NCI-H460 (cell line): Measurements from ENCODE around the gene TTC28. TPM values are rescaled to one million over a fixed set of nuclear protein-coding genes. Genes with fewer than 3 reads are reported as not detected.
"Not testable (repeated sequence)": the region's sequence is repeated elsewhere in the genome, so short reads cannot be mapped to it uniquely, and the experiment has no call there.

Experiments used
- DNase-seq: peaks from one replicate; pipeline ENCODE4 v3.0.0-alpha.2; 2016; ENCODE audit warnings: low read depth; ENCODE audit errors: extremely low read depth
- total RNA-seq: library from RNA; depleted of rRNA; stranded (reverse); fragments of >200 nt; shearing (Covaris generic); gene quantifications from 2 replicates; pipeline ENCODE4 v1.2.3, GENCODE V29; 2014

TTC28 gene
- total RNA-seq, 1 experiment from 2014 or later: 6.6 TPM

DNA sequence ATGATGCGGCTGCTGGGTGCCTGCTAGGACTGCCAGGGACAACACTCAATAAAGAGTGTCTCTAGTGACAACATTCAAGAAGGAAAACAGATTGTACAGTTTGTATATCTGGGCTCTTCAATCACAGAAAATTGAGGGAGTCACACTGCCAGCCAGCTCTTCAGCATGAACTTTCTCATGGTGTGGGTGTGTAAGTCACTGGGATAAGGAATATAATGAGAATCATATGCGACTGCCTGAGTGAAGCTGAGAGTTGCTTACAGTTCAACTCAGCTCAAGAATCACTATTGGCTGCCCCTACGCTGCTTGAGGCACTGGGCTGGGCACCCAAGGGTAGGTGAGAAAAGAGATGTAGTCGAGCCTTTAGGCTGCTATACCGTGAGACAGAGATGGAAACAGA lies 432.5 kb downstream of the TTC28 start:
- DNase-seq: no peak

DNA sequence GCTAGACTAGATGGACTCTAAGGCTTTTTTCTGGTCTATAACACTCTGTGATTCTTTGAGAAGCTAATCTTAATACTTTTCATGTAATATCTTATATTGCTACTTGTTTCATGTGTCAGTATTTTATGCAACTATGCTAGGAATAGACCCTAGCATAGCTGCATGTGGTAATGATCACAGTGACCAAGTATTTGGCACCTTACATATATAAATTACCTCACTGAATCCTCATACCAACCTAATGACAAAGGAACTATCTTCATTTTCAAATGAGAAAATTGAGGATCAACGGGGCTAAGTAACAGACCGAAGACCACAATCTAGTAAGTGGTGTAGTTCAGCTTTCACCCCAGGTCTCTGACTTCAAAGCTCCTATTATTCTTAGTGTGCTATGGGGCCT lies 433.2 kb downstream of the TTC28 start:
- DNase-seq: no peak

- no peak for DNase-seq
Measured at GRCh38 chr22:28245579-28246224, 433.9 kb downstream of the TTC28 start.

DNA sequence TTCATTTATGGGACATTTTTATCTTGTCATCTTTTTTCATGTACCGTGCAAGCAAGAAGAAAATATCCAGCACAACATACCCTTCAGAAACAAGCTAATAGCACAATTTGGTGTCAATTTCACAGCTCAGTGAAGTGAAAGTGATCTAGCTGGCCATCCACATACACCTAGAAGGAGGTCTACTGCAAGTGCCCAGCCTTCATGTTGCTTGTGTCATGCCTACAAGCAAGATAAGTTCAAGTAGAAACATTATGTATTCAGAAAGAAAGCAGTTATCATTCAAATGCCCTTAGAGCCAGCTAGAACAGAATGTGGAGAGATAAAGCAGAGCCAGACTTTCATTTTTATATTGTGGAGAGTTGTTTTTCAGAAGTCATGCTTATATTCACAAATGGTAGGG lies 434.9 kb downstream of the TTC28 start:
- no peak for DNase-seq

- DNase-seq: no peak
Measured at GRCh38 chr22:28243539-28243938, 436.1 kb downstream of the TTC28 start.

DNA sequence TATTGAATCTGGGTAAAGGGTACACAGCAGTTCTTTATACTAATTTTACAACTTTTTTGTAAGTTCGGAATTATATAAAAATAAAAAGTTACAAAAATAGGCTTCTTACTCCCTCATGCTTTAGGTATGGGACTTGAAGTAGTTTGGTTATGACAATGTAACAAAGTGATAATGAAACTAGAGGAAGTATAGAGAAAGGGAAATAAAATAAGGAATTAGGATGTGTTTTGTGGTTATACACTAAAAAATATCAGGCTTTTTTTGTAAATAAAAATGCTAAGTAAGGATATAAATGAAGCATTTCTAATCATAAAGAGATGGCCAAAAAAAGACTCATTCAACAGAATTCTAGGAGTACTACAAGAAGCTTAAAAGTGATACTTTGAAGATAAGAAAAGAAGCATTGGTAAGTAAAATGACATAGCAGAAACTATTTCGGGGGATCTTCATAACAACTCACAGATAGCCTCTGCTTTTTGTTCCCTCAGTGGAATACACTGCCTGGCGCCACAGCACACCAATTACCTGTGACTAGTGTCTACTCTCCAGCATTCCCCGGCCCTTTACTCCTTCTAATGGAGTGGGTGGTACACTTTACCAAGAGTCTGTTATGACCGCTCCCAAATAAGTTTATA lies 437.9 kb downstream of the TTC28 start:
- DNase-seq: no peak

- no peak for DNase-seq
Measured at GRCh38 chr22:28239941-28240340, 439.7 kb downstream of the TTC28 start.

DNA sequence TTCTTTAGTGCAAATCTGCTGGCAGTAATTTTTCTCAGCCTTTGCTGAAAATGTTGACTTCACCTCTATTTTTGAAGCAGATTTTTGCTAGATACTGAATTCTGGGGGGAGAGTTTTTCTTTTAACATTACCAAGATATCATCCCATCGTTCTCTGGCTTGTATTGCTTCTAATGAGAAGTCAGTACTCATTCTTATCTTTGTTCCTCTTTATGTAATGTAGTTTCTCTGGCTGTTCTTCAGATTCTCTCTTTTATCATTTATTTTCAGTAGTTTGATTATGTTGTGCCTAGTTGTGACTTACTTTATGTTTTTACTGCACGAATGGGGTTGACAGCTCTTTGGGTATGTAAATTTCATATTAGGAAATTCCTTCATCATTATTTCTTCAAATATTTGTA lies 441.9 kb downstream of the TTC28 start:
- no peak for DNase-seq

- DNase-seq: no peak
Measured at GRCh38 chr22:28237112-28237511, 442.5 kb downstream of the TTC28 start.

DNA sequence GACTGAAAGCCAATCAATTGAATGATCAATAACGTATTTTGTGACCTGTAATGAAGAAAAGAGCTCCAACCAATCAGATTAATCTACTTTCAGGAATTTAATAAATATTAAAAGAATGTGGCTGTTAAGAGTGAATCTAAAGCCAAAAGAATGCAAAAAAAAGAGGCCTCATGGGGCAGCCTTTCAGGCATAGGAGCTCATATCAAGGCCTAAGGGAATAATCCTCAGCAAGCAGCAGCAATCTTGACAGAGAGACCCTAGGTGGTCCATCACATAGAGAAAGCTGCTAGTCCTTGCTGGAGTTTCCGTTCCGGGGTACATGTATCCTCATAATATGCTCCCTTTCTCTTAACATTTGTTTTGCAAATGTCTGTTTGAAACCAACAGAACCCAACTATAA lies 447.4 kb downstream of the TTC28 start:
- no peak for DNase-seq

DNA sequence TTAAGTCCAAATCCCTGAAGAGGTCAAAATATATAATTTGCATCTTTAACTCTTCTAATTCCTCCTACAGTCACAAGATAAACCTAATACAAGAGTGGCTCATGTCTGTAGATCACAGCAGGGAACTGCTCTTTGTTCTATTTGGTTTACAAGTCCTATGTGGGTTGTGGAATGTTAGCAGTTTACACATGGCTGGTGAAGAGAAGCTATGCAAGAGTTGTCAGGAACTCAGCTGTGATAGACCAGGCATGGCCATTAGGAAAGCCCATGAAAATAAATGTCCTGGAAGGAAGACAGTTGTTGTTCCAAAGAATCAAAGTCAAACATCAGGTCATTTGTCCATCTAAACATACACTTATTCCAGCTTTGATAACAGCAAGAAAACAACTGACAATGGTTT lies 448.2 kb downstream of the TTC28 start:
- DNase-seq: no peak

DNA sequence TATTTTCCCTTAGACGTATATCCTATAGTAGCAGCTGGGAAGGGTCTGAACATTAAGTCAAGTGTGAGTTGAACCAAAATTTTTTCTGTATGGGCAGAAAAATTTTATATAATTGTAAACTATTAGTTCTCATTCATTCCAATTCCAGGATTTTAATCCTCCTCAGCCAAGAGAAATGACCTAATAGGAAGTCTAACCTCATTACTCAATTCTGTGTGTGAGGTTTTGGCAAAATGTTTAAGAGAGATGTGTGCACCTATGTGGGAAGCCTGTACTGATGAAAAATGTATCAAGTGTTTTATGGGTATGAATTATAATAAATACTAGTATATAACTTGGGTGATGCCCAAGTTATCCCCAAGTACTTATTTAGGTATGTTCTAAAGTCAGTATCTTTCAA lies 449.0 kb downstream of the TTC28 start:
- no peak for DNase-seq

GRCh38 chr22:28229566-28230485 lies 449.8 kb downstream of the TTC28 start:
- no peak for DNase-seq

DNA sequence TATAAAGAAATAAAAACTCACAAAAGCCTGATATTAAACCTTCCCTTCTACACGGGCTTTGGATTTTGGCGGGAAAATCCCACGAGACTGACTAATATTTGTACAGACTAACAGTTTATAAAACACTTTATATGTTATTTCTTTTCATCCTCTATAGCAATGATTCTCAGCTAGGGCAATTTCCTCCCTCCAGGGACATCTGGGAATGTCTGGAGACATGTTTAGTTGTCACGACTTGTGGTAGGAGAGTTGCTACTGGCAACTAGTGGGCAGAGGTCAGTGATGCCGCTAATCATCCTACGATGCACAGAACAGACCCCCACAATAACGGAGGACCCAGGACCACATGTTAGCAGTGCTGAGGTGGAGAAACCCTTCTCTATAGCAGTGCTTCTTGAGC lies 455.8 kb downstream of the TTC28 start:
- no peak for DNase-seq

DNA sequence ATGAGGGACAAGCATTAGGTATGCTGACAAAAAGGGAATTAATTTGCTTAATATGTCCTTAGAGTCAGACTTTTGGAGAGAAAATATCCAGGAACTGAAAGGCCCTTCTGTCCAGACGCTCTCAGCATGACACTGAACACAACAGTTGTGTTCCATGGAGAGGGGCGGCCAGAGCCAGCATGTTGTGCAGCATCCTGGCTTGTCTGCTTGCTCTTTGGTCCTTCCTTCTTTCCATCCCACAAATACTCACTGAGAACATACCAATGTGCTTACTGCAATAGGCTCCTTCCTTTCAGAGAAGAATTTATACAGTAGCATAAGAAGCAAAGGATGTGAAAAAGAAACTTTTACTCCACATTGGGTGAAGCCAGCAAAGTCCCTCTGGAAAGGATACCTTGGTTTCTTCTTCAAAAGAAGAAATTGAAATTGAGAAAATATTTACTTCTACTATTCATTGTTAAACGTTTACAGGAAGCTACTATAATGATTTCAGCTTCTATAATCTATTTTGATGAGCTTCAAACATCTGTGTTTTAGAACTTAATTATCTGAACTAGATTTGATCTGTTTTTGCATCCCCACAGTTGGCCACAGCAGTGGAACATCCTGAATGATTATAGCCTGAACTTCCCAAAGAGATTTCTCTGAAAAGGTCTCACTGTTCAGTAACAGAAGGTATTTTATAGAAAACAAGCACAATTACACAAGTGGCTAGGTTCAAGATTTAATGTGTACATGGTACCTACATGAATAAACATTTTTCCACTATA lies 456.5 kb downstream of the TTC28 start:
- DNase-seq: no peak

DNA sequence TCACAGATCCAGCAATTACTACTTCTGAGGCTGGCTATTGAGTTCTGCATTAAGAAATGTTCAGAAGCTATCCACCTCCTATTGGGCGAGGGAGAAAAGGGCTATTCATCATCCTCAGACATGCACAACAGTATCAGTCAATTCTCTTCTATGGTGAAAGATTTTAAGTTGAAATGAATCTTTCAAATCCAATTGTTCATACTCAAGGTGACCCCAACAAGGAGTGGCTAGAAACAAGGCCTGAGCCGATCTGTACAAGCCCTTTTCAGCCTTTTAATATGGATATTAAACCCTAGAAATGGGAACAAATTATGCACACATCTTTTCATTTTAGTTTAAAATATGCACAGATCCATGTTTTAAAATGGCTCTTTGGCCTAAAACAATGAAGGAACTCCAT lies 457.1 kb downstream of the TTC28 start:
- DNase-seq: no peak

GRCh38 chr22:28222052-28222451 lies 457.6 kb downstream of the TTC28 start:
- DNase-seq: no peak

DNA sequence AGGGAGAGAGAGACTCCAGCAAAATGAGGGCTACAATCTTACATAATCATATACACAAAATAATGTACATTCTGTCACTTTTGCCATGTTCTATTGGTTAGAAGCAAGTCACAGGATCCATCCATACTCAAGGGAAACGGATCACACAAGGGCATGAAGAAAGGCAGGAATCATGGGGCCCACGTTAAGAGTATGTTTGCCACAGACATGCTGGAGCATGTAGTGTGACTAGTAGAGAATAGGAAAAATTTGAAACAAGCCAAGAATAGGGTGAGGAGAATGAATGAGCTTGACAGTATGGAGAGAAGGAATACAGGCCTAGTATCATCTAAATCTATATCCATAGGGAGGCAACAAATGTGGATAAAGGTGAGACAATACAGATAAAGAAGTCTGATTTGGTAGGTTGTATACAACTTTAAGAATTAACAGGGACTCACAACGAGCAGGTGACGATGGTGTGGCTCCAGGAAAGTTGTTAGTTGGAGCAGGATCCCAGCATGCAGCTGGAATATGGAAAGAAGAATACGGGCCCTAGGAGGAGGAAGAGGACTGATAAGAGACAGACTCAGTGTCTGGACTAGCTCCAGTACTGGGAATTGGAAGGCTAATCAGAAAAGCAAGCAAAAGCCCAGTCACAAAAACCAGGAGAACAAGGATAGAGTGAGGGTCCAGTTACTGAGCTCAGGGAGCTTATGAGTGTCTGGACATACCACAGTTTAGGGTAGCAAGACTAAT lies 458.8 kb downstream of the TTC28 start:
- no peak for DNase-seq

DNA sequence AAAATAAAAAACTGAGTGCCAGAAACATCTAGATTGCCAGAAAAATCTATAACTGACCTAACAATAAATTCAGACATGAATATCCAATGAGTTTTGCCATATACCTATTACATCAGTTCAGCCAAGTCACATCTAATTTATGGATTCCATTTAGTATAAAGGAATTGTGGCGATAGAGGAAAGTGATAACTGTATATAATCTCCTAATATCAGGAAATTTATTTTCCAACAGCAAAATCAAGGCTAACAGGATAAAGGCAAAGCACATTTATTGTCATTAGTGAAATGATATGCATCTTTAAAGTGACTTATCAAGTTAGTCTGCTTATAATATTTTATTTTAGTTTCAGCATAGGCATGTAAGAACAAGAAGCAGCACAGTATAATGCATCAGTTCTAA lies 462.4 kb downstream of the TTC28 start:
- no peak for DNase-seq

DNA sequence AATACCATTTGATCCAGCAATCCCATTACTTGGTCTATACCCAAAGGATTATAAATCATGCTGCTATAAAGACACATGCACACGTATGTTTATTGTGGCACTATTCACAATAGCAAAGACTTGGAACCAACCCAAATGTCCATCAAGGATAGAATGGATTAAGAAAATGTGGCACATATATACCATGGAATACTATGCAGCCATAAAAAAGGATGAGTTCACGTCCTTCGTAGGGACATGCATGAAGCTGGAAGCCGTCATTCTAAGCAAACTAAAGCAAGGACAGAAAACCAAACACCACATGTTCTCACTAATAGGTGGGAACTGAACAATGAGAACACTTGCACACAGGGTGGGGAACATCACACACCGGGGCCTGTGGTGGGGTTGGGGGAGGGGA lies 464.9 kb downstream of the TTC28 start:
- DNase-seq: not testable (repeated sequence)
